Transverse colon (tissue), 4 donors: Measurements from ENCODE around the gene CFHR2. TPM values are rescaled to one million over a fixed set of nuclear protein-coding genes. Genes with fewer than 3 reads are reported as not detected.
"Not testable (repeated sequence)": the region's sequence is repeated elsewhere in the genome, so short reads cannot be mapped to it uniquely, and the experiment has no call there.

Experiments used
- DNase-seq: peaks from one replicate; pipeline ENCODE4 v3.0.0-alpha.2; 2019
- H3K27ac ChIP-seq, 4 donors: fragments of 200-600 bp; sonication (generic); 2 replicates each; pipeline ENCODE4 v1.5.1; 2016 to 2018; ENCODE audit warnings: inconsistent platforms in 4 of 4
- H3K27me3 ChIP-seq: fragments of 200-600 bp; sonication (generic); 2 replicates; pipeline ENCODE4 v1.5.1; 2017; ENCODE audit warnings: inconsistent platforms
- H3K36me3 ChIP-seq, 4 donors: fragments of 200-600 bp; sonication (generic); 2 replicates each; pipeline ENCODE4 v1.5.1; 2017 to 2019; ENCODE audit warnings: inconsistent platforms in 4 of 4
- H3K4me1 ChIP-seq, 4 donors: fragments of 200-600 bp; sonication (generic); 2 replicates each; pipeline ENCODE4 v1.5.1; 2017 to 2020; ENCODE audit warnings: inconsistent platforms in 4 of 4
- H3K4me3 ChIP-seq, 4 donors: fragments of 200-600 bp; sonication (generic); 1 replicate in 1 of 4; 2 replicates in 3 of 4; pipeline versions ENCODE4 v1.5.1 to v1.6.1; 2017 to 2019; ENCODE audit warnings: inconsistent platforms in 4 of 4
- H3K9me3 ChIP-seq, 2 donors: fragments of 200-600 bp; sonication (generic); 2 replicates each; pipeline ENCODE4 v1.5.1; 2017 to 2019; ENCODE audit warnings: inconsistent platforms in 2 of 2
- EP300 ChIP-seq: sonication (generic); formaldehyde crosslinking; IDR thresholded peaks from one replicate; pipeline ENCODE4 v1.6.1; 2017; ENCODE audit warnings: antibody characterized with exemption, low read depth
- POLR2A ChIP-seq: fragments of 450-650 bp; IDR thresholded peaks from one replicate; pipeline ENCODE4 v1.6.1; 2016; ENCODE audit warnings: antibody characterized with exemption, mild to moderate bottlenecking, moderate library complexity
- POLR2AphosphoS5 ChIP-seq, 3 donors: sonication (generic); formaldehyde crosslinking; IDR thresholded peaks; one replicate each; pipeline ENCODE4 v1.6.1; 2016; ENCODE audit warnings: antibody characterized with exemption in 3 of 3
- WGBS, 2 donors: methylation state at CpG; one replicate each; pipeline ENCODE4 v1.1.5; 2018; ENCODE audit warnings: low coverage in 1 of 2; 5-methylcytosine and 5-hydroxymethylcytosine counted together
- in situ Hi-C, 4 donors: fragments of 200-750 bp; cut with MboI; loops; one replicate each; pipeline versions ENCODE4 v1.15.0 to v1.15.1; 2017; ENCODE audit warnings: low sequenced_read_pairs in 3 of 4, low pct_ligation_motif_present in 1 of 4, low pct_unique_long_range_greater_than_20kb in 1 of 4
- intact Hi-C: fragments of 100-400 bp; cut with DNase I; formaldehyde crosslinking; loops from one replicate; pipeline ENCODE4 v1.15.1; 2023; ENCODE audit warnings: low total_unique reads
- total RNA-seq, 4 donors: library from RNA; depleted of rRNA; stranded (reverse); fragments of >200 nt; gene quantifications; one replicate each; pipeline ENCODE4 v1.1.0, GENCODE V29; 2016
- TF ChIP-seq, protein P1 (sequence below), 5 experiments: fragments of 200-600 bp in 3 of 5; fragments of 450-650 bp in 2 of 5; sonication (generic) in 3 of 5; IDR thresholded peaks; 1 replicate in 2 of 5; 2 replicates in 3 of 5; pipeline ENCODE4 v1.5.1; 2016 to 2017; ENCODE audit warnings: antibody characterized with exemption in 5 of 5, inconsistent platforms in 3 of 5, mild to moderate bottlenecking in 2 of 5, moderate library complexity in 1 of 5

CFHR2 gene
- total RNA-seq, result not detected

DNA sequence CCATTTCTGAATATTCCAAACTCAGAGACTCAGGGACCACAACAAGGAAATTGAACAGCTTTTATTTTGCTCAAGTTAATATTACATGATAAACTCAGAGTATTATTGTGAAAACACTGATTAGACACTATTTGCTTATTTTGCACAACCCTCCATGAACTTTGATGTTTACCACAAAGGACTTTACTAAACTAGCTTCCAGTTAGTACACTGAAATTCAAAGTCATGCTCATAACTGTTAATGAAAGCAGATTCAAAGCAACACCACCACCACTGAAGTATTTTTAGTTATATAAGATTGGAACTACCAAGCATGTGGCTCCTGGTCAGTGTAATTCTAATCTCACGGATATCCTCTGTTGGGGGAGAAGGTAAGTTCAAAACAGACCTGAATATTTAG lies at the start of gene CFHR2:
Gene CFHR2 (plus strand): TSS at position 171 of the 400 bp plus-strand sequence. CDS start 143 bp downstream, at position 314.
- in situ Hi-C loops, intact Hi-C loops, H3K27me3 ChIP-seq, H3K36me3 ChIP-seq, H3K4me3 ChIP-seq, H3K27ac ChIP-seq, H3K9me3 ChIP-seq, H3K4me1 ChIP-seq, DNase-seq: not testable (repeated sequence)
- no CpG with 5 or more reads among the region's 1 CpG for WGBS, 2 donors

- in situ Hi-C loops, result no loop called here
- Histone ChIP-seq H3K27ac (no peak overlapping the region), H3K4me3 (no peak overlapping the region), H3K36me3 (no peaks in the 10 kb centered on the region), H3K4me1 (no peaks in the 10 kb centered on the region), H3K27me3 (no peaks in the 10 kb centered on the region), H3K9me3 (no peaks in the 10 kb centered on the region)
- TF ChIP-seq POLR2A (no peak), EP300 (no peak), POLR2AphosphoS5 (IDR thresholded peaks at IDR 0.05) (no peak)
- TF ChIP-seq, protein P1, sequence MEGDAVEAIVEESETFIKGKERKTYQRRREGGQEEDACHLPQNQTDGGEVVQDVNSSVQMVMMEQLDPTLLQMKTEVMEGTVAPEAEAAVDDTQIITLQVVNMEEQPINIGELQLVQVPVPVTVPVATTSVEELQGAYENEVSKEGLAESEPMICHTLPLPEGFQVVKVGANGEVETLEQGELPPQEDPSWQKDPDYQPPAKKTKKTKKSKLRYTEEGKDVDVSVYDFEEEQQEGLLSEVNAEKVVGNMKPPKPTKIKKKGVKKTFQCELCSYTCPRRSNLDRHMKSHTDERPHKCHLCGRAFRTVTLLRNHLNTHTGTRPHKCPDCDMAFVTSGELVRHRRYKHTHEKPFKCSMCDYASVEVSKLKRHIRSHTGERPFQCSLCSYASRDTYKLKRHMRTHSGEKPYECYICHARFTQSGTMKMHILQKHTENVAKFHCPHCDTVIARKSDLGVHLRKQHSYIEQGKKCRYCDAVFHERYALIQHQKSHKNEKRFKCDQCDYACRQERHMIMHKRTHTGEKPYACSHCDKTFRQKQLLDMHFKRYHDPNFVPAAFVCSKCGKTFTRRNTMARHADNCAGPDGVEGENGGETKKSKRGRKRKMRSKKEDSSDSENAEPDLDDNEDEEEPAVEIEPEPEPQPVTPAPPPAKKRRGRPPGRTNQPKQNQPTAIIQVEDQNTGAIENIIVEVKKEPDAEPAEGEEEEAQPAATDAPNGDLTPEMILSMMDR (IDR thresholded peaks at IDR 0.05), result no peak
- intact Hi-C loops, result no loop called here
- DNase-seq, result no peak
- 60 to 64% methylated on average over 1 to 8 of the region's 8 CpGs for WGBS, 2 donors
These were observed 47.2 kb upstream of the CFHR2 start for GRCh38 chr1:196896355-196896754.

DNA sequence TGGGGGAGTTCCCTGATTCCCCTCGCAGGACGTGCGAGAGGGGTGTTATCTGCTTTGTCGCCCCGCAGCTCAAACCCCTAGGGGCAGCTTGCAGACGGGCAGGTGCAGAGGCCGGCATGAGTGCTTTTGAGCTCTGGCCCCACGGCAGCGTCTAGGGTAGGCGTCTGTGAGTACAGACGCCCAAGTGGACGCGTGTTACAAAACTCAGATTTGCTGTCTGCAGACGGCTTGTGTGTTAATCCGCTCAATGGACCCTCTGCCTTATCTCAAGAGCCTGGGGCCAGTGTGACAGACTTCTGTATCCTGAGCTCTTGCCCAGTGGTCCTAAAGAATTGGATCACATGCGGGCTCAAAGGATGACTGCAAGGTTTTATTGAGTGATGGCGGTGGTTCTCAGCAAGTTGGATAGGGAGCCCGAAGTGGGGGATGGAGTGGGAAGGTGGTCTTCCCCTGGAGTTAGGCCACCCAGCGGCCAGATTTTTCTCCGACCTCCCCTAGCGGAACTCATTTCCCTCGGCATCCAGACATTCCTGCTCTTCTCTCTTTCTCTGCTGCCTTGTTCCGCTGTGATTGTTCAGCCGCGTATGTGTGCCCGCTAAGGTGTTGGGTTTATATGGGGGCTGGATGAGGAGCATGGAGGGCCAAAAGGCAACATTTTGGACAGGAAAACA lies 46.2 kb upstream of the CFHR2 start:
- no peak overlapping the region for H3K27ac ChIP-seq
- 20 to 64% methylated on average over 1 to 26 of the region's 26 CpGs for WGBS, 2 donors
- in situ Hi-C loops (no loop called here), intact Hi-C loops (no loop called here)
- H3K36me3 ChIP-seq, result no peaks in the 10 kb centered on the region
- H3K9me3 ChIP-seq, result no peaks in the 10 kb centered on the region
- no peaks in the 10 kb centered on the region for H3K4me1 ChIP-seq
- TF ChIP-seq POLR2AphosphoS5 (IDR thresholded peaks at IDR 0.05) (no peak), POLR2A (no peak), EP300 (no peak)
- TF ChIP-seq, protein P1 (IDR thresholded peaks at IDR 0.05), result no peak
- no peaks in the 10 kb centered on the region for H3K27me3 ChIP-seq
- no peak for DNase-seq
- no peak overlapping the region for H3K4me3 ChIP-seq

DNA sequence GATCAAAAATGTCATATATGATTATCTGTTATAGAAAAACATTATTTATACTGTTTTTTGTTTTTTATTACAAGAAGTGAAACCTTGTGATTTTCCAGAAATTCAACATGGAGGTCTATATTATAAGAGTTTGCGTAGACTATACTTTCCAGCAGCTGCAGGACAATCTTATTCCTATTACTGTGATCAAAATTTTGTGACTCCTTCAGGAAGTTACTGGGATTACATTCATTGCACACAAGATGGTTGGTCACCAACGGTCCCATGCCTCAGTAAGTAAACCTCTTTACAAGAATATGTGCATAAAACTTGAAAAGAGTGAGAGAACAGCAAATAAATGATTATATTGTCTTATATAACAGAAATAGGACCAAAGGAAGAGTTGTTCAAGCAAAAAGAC lies 41.2 kb upstream of the CFHR2 start:
- Histone ChIP-seq H3K27me3 (no peaks in the 10 kb centered on the region), H3K9me3 (no peaks in the 10 kb centered on the region), H3K4me1 (no peaks in the 10 kb centered on the region), H3K36me3 (no peaks in the 10 kb centered on the region), H3K4me3 (no peak overlapping the region), H3K27ac (no peak overlapping the region)
- no peak for DNase-seq
- intact Hi-C loops, result no loop called here
- WGBS, 2 donors, result 72 to 78% methylated on average over 2 of the region's 2 CpGs
- in situ Hi-C loops, result no loop called here
- TF ChIP-seq POLR2AphosphoS5 (IDR thresholded peaks at IDR 0.05) (no peak), POLR2A (no peak)
- TF ChIP-seq, protein P1 (IDR thresholded peaks at IDR 0.05), result no peak

GRCh38 chr1:196910215-196910614 lies 33.3 kb upstream of the CFHR2 start:
- H3K9me3 ChIP-seq, result no peaks in the 10 kb centered on the region
- H3K27me3 ChIP-seq, result no peaks in the 10 kb centered on the region
- in situ Hi-C loops, result no loop called here

DNA sequence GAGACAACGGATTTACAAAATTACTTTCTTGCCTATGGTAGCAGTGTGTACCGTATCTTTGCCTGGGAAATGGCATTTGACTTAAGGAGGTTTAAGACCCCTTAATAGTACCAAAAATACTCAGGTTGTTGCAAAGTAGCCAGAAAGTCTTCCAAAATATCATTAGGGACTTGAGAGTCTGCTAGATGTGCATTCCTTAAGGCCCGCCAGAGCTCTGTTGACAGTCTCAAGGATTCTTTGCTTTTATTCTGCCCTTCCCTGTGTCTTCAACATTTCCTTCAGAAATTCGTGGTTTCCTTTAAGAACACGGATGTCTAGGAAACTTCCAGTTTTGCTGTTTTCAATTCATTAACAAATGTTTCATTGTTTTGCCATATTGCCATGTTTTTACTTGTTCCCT lies 31.3 kb upstream of the CFHR2 start:
- DNase-seq, intact Hi-C loops, H3K36me3 ChIP-seq, H3K27ac ChIP-seq, H3K4me1 ChIP-seq, H3K4me3 ChIP-seq, H3K27me3 ChIP-seq, in situ Hi-C loops, H3K9me3 ChIP-seq: not testable (repeated sequence)
- 38 to 70% methylated on average over 5 of the region's 5 CpGs for WGBS, 2 donors

More at GRCh38 chr1:196910215-196910614, 33.3 kb upstream of the CFHR2 start:
- DNase-seq, result no peak
- TF ChIP-seq POLR2A, result no peak
- no peak for TF ChIP-seq POLR2AphosphoS5 (IDR thresholded peaks at IDR 0.05)
- TF ChIP-seq, protein P1 (IDR thresholded peaks at IDR 0.05), result no peak
- TF ChIP-seq EP300, result no peak
- H3K4me1 ChIP-seq, result no peaks in the 10 kb centered on the region
- no peak overlapping the region for H3K27ac ChIP-seq
- WGBS, 2 donors, result 95 to 98% methylated on average over 2 of the region's 2 CpGs
- intact Hi-C loops, result no loop called here
- no peaks in the 10 kb centered on the region for H3K36me3 ChIP-seq
- no peak overlapping the region for H3K4me3 ChIP-seq

- H3K4me3 ChIP-seq, H3K4me1 ChIP-seq, intact Hi-C loops, H3K36me3 ChIP-seq, DNase-seq, in situ Hi-C loops, H3K27ac ChIP-seq, H3K9me3 ChIP-seq, H3K27me3 ChIP-seq: not testable (repeated sequence)
- 67 to 68% methylated on average over 1 of the region's 1 CpG for WGBS, 2 donors
These were observed 16.7 kb upstream of the CFHR2 start for GRCh38 chr1:196926839-196927238.
